ENCODE measurements around the gene MRPL1. TPM values are rescaled to one million over a fixed set of nuclear protein-coding genes. Genes with fewer than 3 reads are reported as not detected.

Gene MRPL1
- 42.8 and 43.0 TPM in 2 replicates for polyA plus RNA-seq (2013)

DNA sequence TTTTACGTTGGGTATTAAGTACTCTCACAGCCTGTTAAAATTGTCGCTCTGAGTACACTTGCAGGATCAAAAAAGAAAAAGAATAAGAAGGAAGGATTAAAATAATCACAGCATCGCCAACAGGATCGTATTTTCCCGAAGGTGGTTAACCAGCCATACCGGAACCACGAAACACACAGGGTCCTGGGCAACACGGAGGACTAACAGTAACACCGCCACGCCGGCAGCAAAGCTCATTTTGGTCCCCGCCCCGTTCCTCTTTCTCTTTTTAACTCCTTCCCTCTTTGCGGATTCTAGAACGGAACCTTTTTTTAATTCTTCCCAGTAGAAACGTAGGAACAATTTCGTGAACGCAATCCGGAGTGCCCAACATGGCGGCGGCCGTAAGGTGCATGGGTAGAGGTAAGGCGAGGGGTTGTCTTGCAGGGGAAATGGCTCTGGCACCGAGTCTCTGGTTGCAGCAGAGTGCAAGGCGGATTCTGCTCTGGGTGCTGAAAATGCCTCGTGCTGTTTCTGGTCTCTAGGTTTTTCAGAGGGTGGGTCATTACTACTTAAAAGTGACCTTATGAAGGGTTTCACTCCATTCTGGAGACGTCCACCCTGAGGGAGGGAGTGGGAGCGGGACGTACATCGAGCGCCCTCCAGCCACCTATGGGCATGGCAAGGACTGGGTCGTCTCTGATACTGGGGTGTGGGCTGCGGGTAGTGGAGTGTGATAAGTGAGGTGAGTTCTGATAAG lies at the start of gene MRPL1:
TSS of gene MRPL1 (plus strand) at position 353 of the 739 bp plus-strand sequence. CDS start at position 372, 19 bp downstream.
- Histone ChIP-seq H4K12ac (ENCODE audit: low read depth, low read length) (peak within 1 kb of the TSS; percentile 94), H3K4me2 (ENCODE audit: low read length) (peak within 1 kb of the TSS; percentile 88), H3K4ac (ENCODE audit: low read depth, low read length) (peak within 1 kb of the TSS; percentile 60), H3K27ac (ENCODE audit: low read depth, low read length) (peak within 1 kb of the TSS; percentile 63), H2BK12ac (ENCODE audit: low read length) (no peak within 1 kb of the TSS), H3K4me1 (ENCODE audit: control insufficient read depth in 1 of 2, insufficient read depth in 2 of 2, low read length in 2 of 2) (peaks cover 0 to 3% of the 10 kb centered on the region in 2 experiments), H4K8ac (ENCODE audit: low read depth, low read length) (peak within 1 kb of the TSS; percentile 85), H3K18ac (ENCODE audit: low read length) (peak within 1 kb of the TSS; percentile 65), H2BK5ac (ENCODE audit: low read depth, low read length, poor library complexity) (peak within 1 kb of the TSS; percentile 47), H4K91ac (ENCODE audit: low read depth, low read length) (peak within 1 kb of the TSS; percentile 28), H3K14ac (ENCODE audit: low read length) (peak within 1 kb of the TSS; percentile 34), H3K9ac (ENCODE audit: low read length) (peak within 1 kb of the TSS; percentile 78), H3K27me3 (ENCODE audit: insufficient read depth, low read length) (no peaks in the 10 kb centered on the region), H3K23ac (ENCODE audit: low read length) (no peak within 1 kb of the TSS), H2AFZ (ENCODE audit: insufficient read depth, low read length, poor library complexity) (peak within 1 kb of the TSS; percentile 86), H3K9me3 (ENCODE audit: insufficient read depth, low read depth, low read length) (no peaks in the 10 kb centered on the region), H3K36me3 (ENCODE audit: control insufficient read depth in 1 of 2, insufficient read depth in 2 of 2, low read length in 2 of 2) (peaks cover 0 to 2% of the 10 kb centered on the region in 2 experiments), H3K4me3 (ENCODE audit: low read depth, low read length) (peak within 1 kb of the TSS; percentile 80), H2AK5ac (ENCODE audit: low read length) (no peak within 1 kb of the TSS), H2BK120ac (ENCODE audit: insufficient read depth, low read length, poor library complexity) (no peak within 1 kb of the TSS), H3K79me1 (ENCODE audit: low read length) (no peaks in the 10 kb centered on the region), H3K79me2 (ENCODE audit: control insufficient read depth, insufficient read depth, low read length, poor library complexity) (peaks cover 2% of the 10 kb centered on the region)
- peak; percentile 91 to 97 for DNase-seq
- WGBS (ENCODE audit: extremely low coverage, insufficient coverage, insufficient read length): no CpG with 5 or more reads among the region's 33 CpGs

DNA sequence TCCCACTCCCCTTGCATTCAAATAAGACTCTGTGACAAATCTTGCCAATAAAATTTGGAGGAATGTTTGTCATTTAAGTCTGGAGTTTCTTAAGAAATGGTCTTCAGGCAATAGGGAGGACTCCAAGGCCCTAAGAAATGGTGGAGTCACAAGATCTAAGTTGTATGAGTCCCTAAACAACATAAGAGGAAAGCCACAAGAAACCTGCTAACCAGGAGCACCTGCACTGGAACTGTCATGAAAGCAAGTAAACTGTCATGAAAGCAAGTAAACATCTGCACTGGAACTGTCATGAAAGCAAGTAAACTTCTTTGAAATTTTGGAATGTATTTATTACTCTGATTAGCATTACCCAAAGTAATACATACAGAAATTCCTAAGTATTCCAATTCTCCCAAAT lies 47.0 kb upstream of the MRPL1 start:
- Histone ChIP-seq H3K4ac (ENCODE audit: low read depth, low read length) (no peak overlapping the region), H3K14ac (ENCODE audit: low read length) (no peak overlapping the region), H3K18ac (ENCODE audit: low read length) (no peak overlapping the region), H3K9me3 (ENCODE audit: insufficient read depth, low read depth, low read length) (no peaks in the 10 kb centered on the region), H3K79me2 (ENCODE audit: control insufficient read depth, insufficient read depth, low read length, poor library complexity) (peaks cover 8% of the 10 kb centered on the region), H3K79me1 (ENCODE audit: low read length) (peaks cover 17% of the 10 kb centered on the region), H4K8ac (ENCODE audit: low read depth, low read length) (no peak overlapping the region), H2AFZ (ENCODE audit: insufficient read depth, low read length, poor library complexity) (no peak overlapping the region), H3K27ac (ENCODE audit: low read depth, low read length) (no peak overlapping the region), H4K91ac (ENCODE audit: low read depth, low read length) (no peak overlapping the region), H3K4me3 (ENCODE audit: low read depth, low read length) (no peak overlapping the region), H2BK120ac (ENCODE audit: insufficient read depth, low read length, poor library complexity) (no peak overlapping the region), H2BK12ac (ENCODE audit: low read length) (no peak overlapping the region), H3K4me2 (ENCODE audit: low read length) (no peak overlapping the region), H3K23ac (ENCODE audit: low read length) (no peak overlapping the region), H3K9ac (ENCODE audit: low read length) (no peak overlapping the region), H2AK5ac (ENCODE audit: low read length) (no peak overlapping the region), H3K27me3 (ENCODE audit: insufficient read depth, low read length) (no peaks in the 10 kb centered on the region), H4K12ac (ENCODE audit: low read depth, low read length) (no peak overlapping the region), H2BK5ac (ENCODE audit: low read depth, low read length, poor library complexity) (no peak overlapping the region), H3K36me3 (ENCODE audit: control insufficient read depth in 1 of 2, insufficient read depth in 2 of 2, low read length in 2 of 2) (no peaks in the 10 kb centered on the region), H3K4me1 (ENCODE audit: control insufficient read depth in 1 of 2, insufficient read depth in 2 of 2, low read length in 2 of 2) (peaks cover 0 to 2% of the 10 kb centered on the region in 2 experiments)
- DNase-seq: no peak

DNA sequence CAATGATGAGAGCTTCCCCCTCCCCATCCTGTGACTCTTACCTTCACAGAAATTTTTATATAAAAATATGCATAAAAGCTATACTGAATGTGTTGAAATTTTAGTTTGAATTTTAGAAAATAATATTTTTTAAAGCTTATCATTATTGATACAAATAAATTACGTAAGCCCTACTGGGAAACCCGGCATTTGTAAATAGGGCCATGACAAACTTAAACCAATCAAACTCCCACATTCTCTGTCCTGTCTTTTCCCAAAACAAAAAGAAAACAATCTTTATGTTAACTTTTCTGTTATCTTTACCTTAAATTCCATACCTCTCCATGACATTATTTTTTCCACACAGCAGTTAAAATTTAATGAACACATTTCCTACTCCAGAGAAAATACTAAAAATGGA lies 46.1 kb upstream of the MRPL1 start:
- Histone ChIP-seq H3K18ac (ENCODE audit: low read length) (no peak overlapping the region), H2AK5ac (ENCODE audit: low read length) (no peak overlapping the region), H3K4ac (ENCODE audit: low read depth, low read length) (no peak overlapping the region), H4K8ac (ENCODE audit: low read depth, low read length) (no peak overlapping the region), H2BK12ac (ENCODE audit: low read length) (no peak overlapping the region), H4K12ac (ENCODE audit: low read depth, low read length) (no peak overlapping the region), H3K79me2 (ENCODE audit: control insufficient read depth, insufficient read depth, low read length, poor library complexity) (peaks cover 8% of the 10 kb centered on the region), H2AFZ (ENCODE audit: insufficient read depth, low read length, poor library complexity) (no peak overlapping the region), H3K4me2 (ENCODE audit: low read length) (no peak overlapping the region), H3K27me3 (ENCODE audit: insufficient read depth, low read length) (no peaks in the 10 kb centered on the region), H3K23ac (ENCODE audit: low read length) (no peak overlapping the region), H3K9ac (ENCODE audit: low read length) (no peak overlapping the region), H2BK5ac (ENCODE audit: low read depth, low read length, poor library complexity) (no peak overlapping the region), H2BK120ac (ENCODE audit: insufficient read depth, low read length, poor library complexity) (no peak overlapping the region), H3K4me3 (ENCODE audit: low read depth, low read length) (no peak overlapping the region), H3K9me3 (ENCODE audit: insufficient read depth, low read depth, low read length) (no peaks in the 10 kb centered on the region), H3K79me1 (ENCODE audit: low read length) (peaks cover 17% of the 10 kb centered on the region), H3K14ac (ENCODE audit: low read length) (no peak overlapping the region), H4K91ac (ENCODE audit: low read depth, low read length) (no peak overlapping the region), H3K4me1 (ENCODE audit: control insufficient read depth in 1 of 2, insufficient read depth in 2 of 2, low read length in 2 of 2) (peaks cover 0 to 5% of the 10 kb centered on the region in 2 experiments), H3K36me3 (ENCODE audit: control insufficient read depth in 1 of 2, insufficient read depth in 2 of 2, low read length in 2 of 2) (no peaks in the 10 kb centered on the region), H3K27ac (ENCODE audit: low read depth, low read length) (no peak overlapping the region)
- no peak for DNase-seq
- WGBS (ENCODE audit: extremely low coverage, insufficient coverage, insufficient read length): no CpG with 5 or more reads among the region's 2 CpGs

DNA sequence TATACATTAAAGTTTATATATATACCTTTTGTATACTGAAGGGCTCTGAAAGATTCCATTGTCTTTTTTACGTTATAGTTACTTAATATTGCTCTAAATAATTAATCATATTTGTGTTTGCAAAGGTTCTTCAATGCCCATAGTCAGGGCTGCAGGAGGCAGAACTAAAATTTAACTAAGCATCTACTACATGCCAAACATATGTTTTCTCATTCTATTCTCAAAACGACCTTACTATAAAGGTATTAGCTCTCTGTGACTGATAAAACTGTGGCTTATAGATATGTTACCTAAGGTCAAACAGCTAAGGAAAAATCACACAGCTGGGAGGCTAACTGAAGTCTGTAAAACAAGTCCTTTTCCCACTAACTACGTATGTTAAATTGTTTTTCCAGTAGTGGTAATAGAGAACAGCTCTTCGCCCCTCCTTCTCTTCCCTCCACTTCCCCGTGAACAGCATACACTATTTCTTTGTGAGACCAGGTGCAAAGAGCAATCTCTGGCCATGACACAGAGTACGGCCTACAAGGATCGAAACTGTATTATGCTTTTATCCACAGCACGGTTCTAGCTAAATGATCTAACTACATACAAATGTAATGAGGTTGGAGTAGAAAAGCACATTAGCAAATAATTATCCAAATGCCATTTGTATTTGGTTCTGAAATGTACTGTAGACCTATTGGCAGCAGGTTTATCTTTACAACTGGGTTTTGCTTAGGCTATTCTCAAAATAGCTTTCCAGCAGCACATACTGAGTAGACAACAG lies 45.1 kb upstream of the MRPL1 start:
- peak overlapping the region; percentile 62 for H3K4me2 ChIP-seq (ENCODE audit: low read length)
- H2BK12ac ChIP-seq (ENCODE audit: low read length): no peak overlapping the region
- peak in 1 of 2 donors; percentile 23 for DNase-seq
- H3K4ac ChIP-seq (ENCODE audit: low read depth, low read length): no peak overlapping the region
- no peaks in the 10 kb centered on the region for H3K27me3 ChIP-seq (ENCODE audit: insufficient read depth, low read length)
- H3K36me3 ChIP-seq (ENCODE audit: control insufficient read depth in 1 of 2, insufficient read depth in 2 of 2, low read length in 2 of 2): no peaks in the 10 kb centered on the region
- no peak overlapping the region for H3K4me3 ChIP-seq (ENCODE audit: low read depth, low read length)
- H2BK5ac ChIP-seq (ENCODE audit: low read depth, low read length, poor library complexity): no peak overlapping the region
- H4K91ac ChIP-seq (ENCODE audit: low read depth, low read length): no peak overlapping the region
- peaks cover 0 to 5% of the 10 kb centered on the region in 2 experiments for H3K4me1 ChIP-seq (ENCODE audit: control insufficient read depth in 1 of 2, insufficient read depth in 2 of 2, low read length in 2 of 2)
- no peaks in the 10 kb centered on the region for H3K9me3 ChIP-seq (ENCODE audit: insufficient read depth, low read depth, low read length)
- no peak overlapping the region for H2AK5ac ChIP-seq (ENCODE audit: low read length)
- H3K9ac ChIP-seq (ENCODE audit: low read length): no peak overlapping the region
- WGBS (ENCODE audit: extremely low coverage, insufficient coverage, insufficient read length): no CpG with 5 or more reads among the region's 8 CpGs
- no peak overlapping the region for H3K23ac ChIP-seq (ENCODE audit: low read length)
- H3K14ac ChIP-seq (ENCODE audit: low read length): no peak overlapping the region
- H3K27ac ChIP-seq (ENCODE audit: low read depth, low read length): peak overlapping the region; percentile 88
- no peak overlapping the region for H4K8ac ChIP-seq (ENCODE audit: low read depth, low read length)
- H4K12ac ChIP-seq (ENCODE audit: low read depth, low read length): no peak overlapping the region
- H2BK120ac ChIP-seq (ENCODE audit: insufficient read depth, low read length, poor library complexity): no peak overlapping the region
- no peak overlapping the region for H2AFZ ChIP-seq (ENCODE audit: insufficient read depth, low read length, poor library complexity)
- H3K18ac ChIP-seq (ENCODE audit: low read length): no peak overlapping the region
- H3K79me1 ChIP-seq (ENCODE audit: low read length): peaks cover 17% of the 10 kb centered on the region
- H3K79me2 ChIP-seq (ENCODE audit: control insufficient read depth, insufficient read depth, low read length, poor library complexity): peaks cover 8% of the 10 kb centered on the region
